HG03159 (cell line): ENCODE results near the gene EML5.
"Not testable (repeated sequence)": the region's sequence is repeated elsewhere in the genome, so short reads cannot be mapped to it uniquely, and the experiment has no call there.

Experiments
- ATAC-seq: cut with Tn5 transposase; IDR thresholded peaks from one replicate; pipeline ENCODE4 v1.9.1; 2021; ENCODE audit warnings: mild to moderate bottlenecking, moderate library complexity; ENCODE audit not compliant: unreplicated experiment

The EML5 gene

DNA sequence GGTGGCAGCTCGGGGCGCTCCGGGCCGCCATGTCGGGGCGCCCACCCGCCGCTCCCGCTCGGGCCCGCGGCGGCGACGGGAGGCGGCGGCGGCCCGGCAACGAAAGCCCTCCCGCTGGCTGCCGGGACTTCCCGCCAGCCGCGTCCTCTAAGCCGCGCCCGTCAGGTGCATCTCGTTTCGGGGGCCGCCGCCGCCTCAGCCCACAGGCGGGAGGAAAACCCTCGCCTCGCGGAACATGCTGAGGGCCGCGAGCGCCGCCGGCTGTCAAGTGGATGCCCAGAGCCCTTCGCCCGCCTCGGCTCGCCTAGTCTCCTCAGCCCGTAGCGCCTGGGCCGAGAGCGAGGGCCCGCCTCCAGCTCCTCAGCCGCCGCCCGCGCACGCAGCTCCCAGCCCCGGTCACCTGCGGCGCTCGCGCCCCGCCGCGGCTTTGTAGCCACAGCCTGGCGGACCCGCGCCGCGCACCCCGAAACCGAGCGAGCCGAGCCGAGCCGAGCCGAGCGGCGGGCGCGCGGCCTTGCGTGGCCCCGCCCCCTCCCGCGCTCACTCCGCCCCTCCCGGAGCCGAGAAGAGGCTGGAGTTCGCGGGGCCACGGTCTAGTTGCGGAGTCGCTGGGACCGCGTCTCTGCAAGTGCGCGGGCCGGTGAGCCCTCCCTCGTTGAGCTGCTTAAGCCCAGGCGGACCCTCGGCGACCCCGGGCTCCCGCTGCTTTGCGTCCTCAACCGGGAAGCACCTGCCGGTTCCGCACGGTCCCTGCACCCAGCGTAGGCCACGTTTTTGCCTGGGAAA, at the start of gene EML5:
Gene EML5 (minus strand): TSS at position 481 of the 786 bp plus-strand sequence. CDS start 450 bp downstream, at position 31.
- peak; percentile 84 for ATAC-seq

- no peak for ATAC-seq
Measured at GRCh38 chr14:88842414-88842813, 49.7 kb upstream of the EML5 start.

GRCh38 chr14:88841741-88842140, 49.0 kb upstream of the EML5 start:
- no peak for ATAC-seq

GRCh38 chr14:88840926-88841325, 48.2 kb upstream of the EML5 start:
- ATAC-seq = no peak

DNA sequence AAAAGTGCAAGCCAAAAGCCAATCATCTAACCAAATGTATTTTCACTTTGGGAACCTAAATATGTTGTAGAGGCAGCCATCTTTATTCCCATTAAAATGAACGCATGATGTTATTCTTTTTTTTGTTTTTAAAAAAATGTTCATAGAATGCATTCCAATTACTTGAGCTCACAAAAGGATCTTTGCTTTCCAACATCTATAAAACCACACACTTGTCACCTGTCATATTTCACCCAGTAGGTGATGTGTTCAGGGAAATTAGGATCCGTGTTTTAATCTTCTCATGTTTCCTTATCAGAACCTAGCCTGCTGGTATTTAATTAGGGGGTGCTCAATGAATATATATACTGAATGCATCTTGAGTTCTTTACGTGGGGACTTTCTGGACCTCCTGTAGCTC, 45.3 kb upstream of the EML5 start:
- ATAC-seq = no peak

DNA sequence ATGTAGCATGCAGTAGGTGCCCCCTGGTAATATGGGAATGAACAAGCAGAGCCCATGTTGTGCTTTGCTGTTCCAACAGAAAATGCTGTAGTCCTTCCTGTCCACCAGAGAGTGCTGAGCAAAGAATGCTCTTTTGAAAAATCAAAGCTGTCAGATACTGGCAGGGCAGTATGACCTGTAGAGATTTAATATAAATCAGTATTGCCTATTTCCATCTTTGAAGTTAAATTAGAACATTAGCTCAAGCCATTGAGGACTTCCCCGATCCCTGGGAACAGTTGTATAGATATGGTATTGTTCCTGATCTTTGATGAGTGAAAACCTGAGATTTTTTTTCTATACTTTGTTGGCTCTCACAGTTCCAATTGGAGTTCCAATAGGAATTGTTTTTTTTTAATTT, 44.7 kb upstream of the EML5 start:
- ATAC-seq = no peak

GRCh38 chr14:88835661-88836060, 42.9 kb upstream of the EML5 start:
- no peak for ATAC-seq

- no peak for ATAC-seq
Measured at GRCh38 chr14:88834883-88835431, 42.2 kb upstream of the EML5 start.

GRCh38 chr14:88831284-88831683, 38.5 kb upstream of the EML5 start:
- ATAC-seq = no peak

DNA sequence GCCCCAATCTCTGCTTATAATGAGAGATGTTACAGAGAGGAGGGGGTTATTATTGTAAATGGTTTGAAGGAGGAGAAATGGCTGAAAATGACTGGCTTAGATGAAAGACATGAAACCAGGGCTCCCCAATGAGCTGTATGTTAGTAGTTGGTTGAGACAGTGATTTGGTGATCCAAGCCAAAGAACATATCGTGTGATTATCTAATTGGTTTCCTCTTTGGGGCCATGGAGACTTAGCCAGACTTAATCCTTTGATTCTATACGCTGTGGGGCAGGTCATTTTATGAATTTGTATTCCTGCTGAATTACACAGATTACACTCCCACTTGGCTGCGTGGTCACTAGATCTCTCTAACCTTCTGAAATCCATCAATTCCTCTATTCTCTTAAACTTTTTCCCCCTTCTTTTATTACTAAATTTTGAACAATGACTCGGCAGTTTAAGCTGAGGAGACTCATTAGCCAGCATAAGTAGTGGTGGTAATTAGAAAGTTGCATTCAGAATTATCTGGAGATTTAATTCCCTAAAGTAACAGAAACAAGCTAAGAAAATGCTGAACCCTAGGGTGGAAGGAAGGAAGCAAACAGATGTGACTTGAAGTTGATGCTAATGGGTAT, 37.0 kb upstream of the EML5 start:
- ATAC-seq = no peak

DNA sequence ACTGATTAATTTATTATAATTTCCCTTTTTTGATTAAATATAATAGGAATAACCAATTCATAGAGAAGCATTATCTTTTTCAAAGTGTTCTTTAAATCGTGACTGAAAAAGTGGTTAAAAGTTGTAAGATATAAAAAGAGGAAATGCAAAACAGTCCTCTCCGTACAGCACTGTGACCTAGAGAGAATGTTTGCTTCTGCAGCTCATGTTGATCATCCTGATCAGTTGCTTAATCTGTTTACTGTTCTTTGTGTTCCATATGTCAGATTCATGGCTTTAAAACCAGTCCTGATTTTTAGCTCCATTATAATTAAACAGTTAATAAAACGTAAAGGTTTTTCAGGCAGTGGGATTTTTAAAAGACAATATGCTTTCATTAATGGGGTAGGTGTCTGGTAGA, 36.4 kb upstream of the EML5 start:
- no peak for ATAC-seq

DNA sequence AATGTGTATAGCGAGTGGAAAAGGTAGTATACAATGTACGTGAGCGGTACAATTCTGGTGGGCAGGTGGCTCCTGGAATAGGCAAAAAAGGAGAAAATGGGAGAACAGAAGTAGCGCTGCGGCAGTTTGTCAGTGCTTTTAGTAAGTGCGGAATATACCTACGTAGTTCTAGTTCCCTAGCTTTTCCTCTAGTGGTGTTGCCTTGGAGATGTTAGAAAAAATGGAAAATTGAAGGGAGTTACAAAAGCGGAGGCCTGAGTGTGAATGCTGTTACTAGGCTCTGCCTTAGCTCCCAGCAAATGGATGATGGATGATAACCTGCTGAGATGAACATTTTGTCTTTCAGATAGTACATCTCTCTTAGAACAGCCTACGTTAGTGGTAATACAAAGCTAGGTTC, 32.8 kb upstream of the EML5 start:
- no peak for ATAC-seq

DNA sequence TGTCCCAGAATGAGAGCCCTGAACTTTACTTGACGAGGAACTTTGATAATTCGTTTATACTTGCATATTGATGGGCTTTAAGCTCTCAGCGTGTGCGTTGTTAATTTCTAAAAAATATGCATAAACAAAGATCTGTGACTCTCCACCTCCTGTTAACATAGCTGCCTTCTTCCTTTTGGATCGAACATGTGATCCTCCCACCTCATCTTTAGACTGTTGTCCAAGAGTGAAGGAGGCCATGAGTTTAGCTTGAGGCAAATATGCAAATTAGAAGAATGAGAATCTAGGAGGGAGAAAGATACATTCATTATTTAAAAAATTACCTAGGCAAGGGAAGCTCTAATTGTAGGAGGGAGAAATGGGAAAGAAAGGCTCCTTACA, 32.3 kb upstream of the EML5 start:
- ATAC-seq = no peak

DNA sequence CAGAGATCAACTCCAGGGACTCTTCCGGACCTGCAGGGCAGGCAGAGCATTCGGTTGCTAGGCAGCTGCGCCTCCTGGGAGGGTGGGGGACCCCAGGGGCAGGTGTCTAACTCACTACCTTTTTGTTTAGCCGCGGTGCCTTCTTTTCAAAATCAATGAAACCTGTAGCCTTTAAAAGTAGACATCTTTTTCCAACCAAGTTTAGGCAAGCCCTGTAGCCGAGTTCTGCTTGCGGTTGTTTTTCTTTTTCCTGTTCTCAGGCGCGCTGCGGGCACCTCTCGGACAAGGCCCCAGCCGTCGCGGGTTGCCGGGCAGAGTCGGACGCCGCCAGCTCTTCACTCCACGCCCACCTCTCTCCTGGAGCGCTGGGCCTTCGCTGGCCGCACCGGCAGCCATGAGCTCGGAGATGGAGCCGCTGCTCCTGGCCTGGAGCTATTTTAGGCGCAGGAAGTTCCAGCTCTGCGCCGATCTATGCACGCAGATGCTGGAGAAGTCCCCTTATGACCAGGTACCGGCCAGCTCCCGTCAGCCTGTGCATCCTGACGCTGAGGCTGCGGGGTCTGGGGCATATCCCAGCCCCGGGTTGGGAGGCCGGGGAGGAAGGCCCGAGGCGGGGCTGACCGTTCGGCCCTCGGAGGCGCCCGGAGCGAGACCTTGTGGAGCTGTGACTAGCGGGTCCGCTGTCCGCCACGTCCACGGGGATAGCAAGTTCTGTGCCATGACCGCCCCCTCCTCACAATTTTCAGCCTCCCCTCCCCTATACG, 31.7 kb upstream of the EML5 start, which contains the start of gene TTC8:
Gene TTC8 (plus strand): TSS at position 338 of the 764 bp plus-strand sequence. CDS start 57 bp downstream, at position 395.
- ATAC-seq = peak; percentile 99

- ATAC-seq = peak; percentile 1
Measured at GRCh38 chr14:88823968-88824313, 31.2 kb upstream of the EML5 start.

DNA sequence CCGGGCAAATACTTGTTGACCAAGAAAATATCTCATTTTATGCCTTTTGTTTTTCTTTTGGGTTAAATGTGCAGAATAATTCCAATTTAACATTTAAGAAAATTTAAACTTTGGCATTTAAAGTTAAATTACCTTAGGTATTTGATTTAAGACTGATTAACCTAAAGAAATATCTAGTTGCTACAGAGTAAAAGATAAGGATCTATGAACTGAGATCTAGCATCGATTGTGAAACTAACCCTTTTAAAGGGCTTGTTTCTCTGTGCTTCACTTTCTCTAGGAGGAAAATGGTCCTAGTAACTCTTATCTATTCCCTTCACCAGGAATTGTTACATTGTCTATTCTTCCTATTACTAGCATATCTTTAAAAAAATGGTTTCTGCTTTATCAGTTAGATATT, 29.1 kb upstream of the EML5 start:
- no peak for ATAC-seq

GRCh38 chr14:88821378-88821777, 28.6 kb upstream of the EML5 start:
- ATAC-seq = no peak

DNA sequence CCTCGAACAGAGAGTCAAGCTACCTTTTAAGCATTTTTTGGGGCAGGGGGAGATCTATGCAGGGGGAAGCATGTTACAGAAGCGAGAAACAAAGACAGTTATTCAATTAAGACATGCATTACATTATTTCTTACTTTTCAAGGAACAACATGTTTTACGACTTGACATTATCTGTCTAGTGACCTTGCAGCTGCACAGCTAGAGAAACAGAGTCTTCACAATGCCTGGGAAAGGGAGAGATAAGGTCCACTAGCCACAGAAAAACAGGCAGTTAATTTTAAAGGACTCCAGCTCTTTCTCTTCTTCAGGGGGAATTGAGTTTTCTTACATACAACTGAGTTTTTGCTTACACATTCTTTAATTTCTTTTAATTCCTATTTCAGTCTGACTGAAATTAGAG, 26.9 kb upstream of the EML5 start:
- ATAC-seq = not testable (repeated sequence)

DNA sequence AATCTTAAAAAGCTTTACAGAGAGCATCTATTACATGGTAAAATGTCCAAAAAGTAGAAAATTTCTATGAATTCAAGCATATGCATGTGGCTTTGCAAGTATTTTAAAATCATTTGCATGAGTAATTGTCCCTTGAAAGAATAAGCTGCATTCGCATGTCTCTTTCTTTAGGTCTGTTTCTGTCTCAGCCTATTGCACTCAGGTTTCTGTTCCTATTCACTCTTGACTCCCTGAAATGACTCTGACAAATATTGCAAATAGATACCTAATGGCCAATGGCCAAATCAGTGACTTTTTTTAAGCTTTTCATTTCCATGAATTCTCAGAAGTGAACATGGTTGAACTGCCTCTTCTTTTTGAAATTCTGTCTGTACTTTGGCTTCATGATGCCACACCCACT, 25.3 kb upstream of the EML5 start:
- peak; percentile 83 for ATAC-seq

- ATAC-seq = no peak
Measured at GRCh38 chr14:88815980-88816379, 23.2 kb upstream of the EML5 start.

DNA sequence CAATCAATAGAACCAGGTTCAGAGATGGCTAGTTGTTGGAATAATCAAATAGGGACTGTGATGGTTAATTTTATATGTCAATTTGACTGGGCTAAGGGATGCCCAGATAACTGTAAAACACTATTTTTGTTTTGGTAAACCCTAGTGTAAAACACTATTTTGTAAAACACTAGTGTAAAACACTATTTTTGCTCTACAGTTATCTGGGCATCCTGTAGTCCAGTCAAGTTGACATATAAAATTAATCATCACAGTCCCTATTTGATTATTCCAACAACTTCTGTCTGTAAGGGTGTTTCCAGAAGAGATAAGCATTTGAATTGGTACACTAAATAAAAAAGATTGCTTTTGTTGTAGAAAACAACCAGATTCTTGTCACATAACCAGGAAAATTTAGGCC, 15.6 kb upstream of the EML5 start:
- no peak for ATAC-seq

- no peak for ATAC-seq
Measured at GRCh38 chr14:88804477-88804876, 11.7 kb upstream of the EML5 start.
